HEK293 (cell line): Measurements from ENCODE around the gene ATG10.

ENCODE experiments used
- CTCF ChIA-PET: fragments of 350-600 bp; formaldehyde crosslinking; extraction: SDS; loops from one replicate; lab custom pipeline; 2021; ENCODE audit warnings: antibody characterized with exemption; lab: Yijun Ruan, JAX
- POLR2A ChIA-PET: fragments of 300-600 bp; formaldehyde crosslinking; extraction: SDS; loops from one replicate; lab custom pipeline; 2020; ENCODE audit warnings: antibody characterized with exemption, inconsistent platforms; lab: Yijun Ruan, JAX
- H3K27ac ChIP-seq: fragments of 200-500 bp; sonication (Bioruptor generic); 2 replicates; pipeline ENCODE4 v1.5.1; 2014; ENCODE audit warnings: low read depth, low read length, control low read depth, inconsistent platforms; ENCODE audit errors: extremely low read depth
- H3K36me3 ChIP-seq, 2 experiments: fragments of 200-500 bp in 1 of 2; sonication (Bioruptor generic) in 1 of 2; 1 replicate in 1 of 2; 2 replicates in 1 of 2; pipeline ENCODE4 v1.5.1; 2014 to 2017; ENCODE audit warnings: inconsistent platforms in 2 of 2, low read length in 2 of 2; ENCODE audit not compliant: control insufficient read depth in 2 of 2, insufficient read depth in 1 of 2
- H3K4me1 ChIP-seq: fragments of 200-500 bp; sonication (Bioruptor generic); 2 replicates; pipeline ENCODE4 v1.5.1; 2014; ENCODE audit warnings: mild to moderate bottlenecking, low read length, inconsistent platforms; ENCODE audit not compliant: control insufficient read depth, insufficient read depth
- H3K4me3 ChIP-seq: 2 replicates; pipeline ENCODE4 v1.5.1; 2011; ENCODE audit warnings: low read depth, mild to moderate bottlenecking, control low read depth, low read length, moderate library complexity
- H3K9me3 ChIP-seq: fragments of 200-500 bp; sonication (Bioruptor generic); 2 replicates; pipeline ENCODE4 v1.5.1; 2014; ENCODE audit warnings: low read depth, low read length, inconsistent platforms; ENCODE audit not compliant: control insufficient read depth, insufficient read depth
- GFI1B ChIP-seq: fragments of 450-650 bp; formaldehyde crosslinking; IDR thresholded peaks from 2 replicates; pipeline ENCODE4 v1.5.1; 2016; ENCODE audit warnings: missing biosample characterization, missing genetic modification characterization
- KLF10 ChIP-seq: fragments of 450-650 bp; IDR thresholded peaks from 2 replicates; pipeline ENCODE4 v1.5.1; 2018; ENCODE audit warnings: missing biosample characterization, mild to moderate bottlenecking, missing genetic modification characterization
- MYNN ChIP-seq: fragments of 450-650 bp; formaldehyde crosslinking; IDR thresholded peaks from 2 replicates; pipeline ENCODE4 v1.5.1; 2016; ENCODE audit warnings: missing biosample characterization, missing genetic modification characterization, borderline replicate concordance
- PATZ1 ChIP-seq: fragments of 450-650 bp; formaldehyde crosslinking; IDR thresholded peaks from 2 replicates; pipeline ENCODE4 v1.5.1; 2016; ENCODE audit warnings: missing biosample characterization, missing genetic modification characterization
- SALL2 ChIP-seq: fragments of 450-650 bp; formaldehyde crosslinking; IDR thresholded peaks from 2 replicates; pipeline ENCODE4 v1.5.0; 2017; ENCODE audit warnings: missing biosample characterization, mild to moderate bottlenecking, missing genetic modification characterization, borderline replicate concordance
- SCRT2 ChIP-seq: fragments of 450-650 bp; formaldehyde crosslinking; IDR thresholded peaks from 2 replicates; pipeline ENCODE4 v1.5.1; 2016; ENCODE audit warnings: missing biosample characterization, missing genetic modification characterization
- SP2 ChIP-seq: fragments of 450-650 bp; formaldehyde crosslinking; IDR thresholded peaks from 2 replicates; pipeline ENCODE4 v1.5.1; 2016; ENCODE audit warnings: missing biosample characterization, missing genetic modification characterization
- ZNF19 ChIP-seq: fragments of 450-650 bp; formaldehyde crosslinking; IDR thresholded peaks from 2 replicates; pipeline ENCODE4; 2016; ENCODE audit warnings: missing biosample characterization, missing genetic modification characterization, low read depth
- ZNF2 ChIP-seq: fragments of 450-650 bp; formaldehyde crosslinking; IDR thresholded peaks from 2 replicates; pipeline ENCODE4 v1.5.1; 2016; ENCODE audit warnings: missing biosample characterization, missing genetic modification characterization
- ZNF23 ChIP-seq: fragments of 450-650 bp; formaldehyde crosslinking; IDR thresholded peaks from 2 replicates; pipeline ENCODE4 v1.5.1; 2016; ENCODE audit warnings: missing biosample characterization, missing genetic modification characterization, borderline replicate concordance
- ZNF24 ChIP-seq: fragments of 450-650 bp; formaldehyde crosslinking; IDR thresholded peaks from 2 replicates; pipeline ENCODE4 v1.5.1; 2016; ENCODE audit warnings: missing biosample characterization, missing genetic modification characterization
- ZNF354C ChIP-seq: fragments of 450-650 bp; formaldehyde crosslinking; IDR thresholded peaks from 2 replicates; pipeline ENCODE4 v1.5.1; 2016; ENCODE audit warnings: missing biosample characterization, missing genetic modification characterization, low read depth, borderline replicate concordance
- ZNF404 ChIP-seq: fragments of 450-650 bp; formaldehyde crosslinking; IDR thresholded peaks from 2 replicates; pipeline ENCODE4 v1.5.1; 2017; ENCODE audit warnings: missing biosample characterization, missing genetic modification characterization
- ZNF426 ChIP-seq: fragments of 450-650 bp; formaldehyde crosslinking; IDR thresholded peaks from 2 replicates; pipeline ENCODE4 v1.5.1; 2017; ENCODE audit warnings: missing biosample characterization, missing genetic modification characterization, mild to moderate bottlenecking, inconsistent platforms, moderate library complexity
- ZNF561 ChIP-seq: fragments of 450-650 bp; IDR thresholded peaks from 2 replicates; pipeline ENCODE4 v1.5.1; 2018; ENCODE audit warnings: missing biosample characterization, missing genetic modification characterization, borderline replicate concordance
- ZNF670 ChIP-seq: fragments of 450-650 bp; formaldehyde crosslinking; IDR thresholded peaks from 2 replicates; pipeline ENCODE4 v1.5.1; 2016; ENCODE audit warnings: missing biosample characterization, missing genetic modification characterization, low read depth
- ZNF776 ChIP-seq: fragments of 450-650 bp; formaldehyde crosslinking; IDR thresholded peaks from 2 replicates; pipeline ENCODE4 v1.5.0; 2017; ENCODE audit warnings: missing biosample characterization, missing genetic modification characterization, borderline replicate concordance
- ZNF830 ChIP-seq: fragments of 450-650 bp; IDR thresholded peaks from 2 replicates; pipeline ENCODE4 v1.5.0; 2018; ENCODE audit warnings: missing biosample characterization, missing genetic modification characterization, low read depth, mild to moderate bottlenecking, moderate library complexity
- ZSCAN23 ChIP-seq: fragments of 450-650 bp; formaldehyde crosslinking; IDR thresholded peaks from 2 replicates; pipeline ENCODE4 v1.5.1; 2016; ENCODE audit warnings: missing biosample characterization, missing genetic modification characterization
- TF ChIP-seq, protein P1 (sequence below): fragments of 450-650 bp; formaldehyde crosslinking; IDR thresholded peaks from 2 replicates; pipeline ENCODE4 v1.5.1; 2017; ENCODE audit warnings: missing biosample characterization, missing genetic modification characterization
- TF ChIP-seq, protein P2 (sequence below): fragments of 450-650 bp; formaldehyde crosslinking; IDR thresholded peaks from 2 replicates; pipeline ENCODE4 v1.5.1; 2016; ENCODE audit warnings: missing biosample characterization, missing genetic modification characterization
- TF ChIP-seq, protein P3 (sequence below): fragments of 450-650 bp; formaldehyde crosslinking; IDR thresholded peaks from 2 replicates; pipeline ENCODE4 v1.5.1; 2016; ENCODE audit warnings: missing biosample characterization, missing genetic modification characterization

ATG10 gene

GRCh38 chr5:82073179-82073578 lies 101.4 kb downstream of the ATG10 start (continued):
- TF ChIP-seq ZNF23 (no peak), ZNF776 (no peak), ZNF404 (no peak), ZNF670 (tag by site-specific recombination) (no peak), ZNF561 (tag by site-specific recombination) (no peak), SALL2 (tag by site-specific recombination) (no peak), ZNF24 (tag by site-specific recombination) (no peak)
- TF ChIP-seq, protein P1, sequence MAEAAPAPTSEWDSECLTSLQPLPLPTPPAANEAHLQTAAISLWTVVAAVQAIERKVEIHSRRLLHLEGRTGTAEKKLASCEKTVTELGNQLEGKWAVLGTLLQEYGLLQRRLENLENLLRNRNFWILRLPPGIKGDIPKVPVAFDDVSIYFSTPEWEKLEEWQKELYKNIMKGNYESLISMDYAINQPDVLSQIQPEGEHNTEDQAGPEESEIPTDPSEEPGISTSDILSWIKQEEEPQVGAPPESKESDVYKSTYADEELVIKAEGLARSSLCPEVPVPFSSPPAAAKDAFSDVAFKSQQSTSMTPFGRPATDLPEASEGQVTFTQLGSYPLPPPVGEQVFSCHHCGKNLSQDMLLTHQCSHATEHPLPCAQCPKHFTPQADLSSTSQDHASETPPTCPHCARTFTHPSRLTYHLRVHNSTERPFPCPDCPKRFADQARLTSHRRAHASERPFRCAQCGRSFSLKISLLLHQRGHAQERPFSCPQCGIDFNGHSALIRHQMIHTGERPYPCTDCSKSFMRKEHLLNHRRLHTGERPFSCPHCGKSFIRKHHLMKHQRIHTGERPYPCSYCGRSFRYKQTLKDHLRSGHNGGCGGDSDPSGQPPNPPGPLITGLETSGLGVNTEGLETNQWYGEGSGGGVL: no peak

GRCh38 chr5:82074950-82075349 lies 103.1 kb downstream of the ATG10 start:
- H3K4me3 ChIP-seq: no peak overlapping the region
- no peak overlapping the region for H3K27ac ChIP-seq
- H3K4me1 ChIP-seq: no peaks in the 10 kb centered on the region
- H3K9me3 ChIP-seq: no peaks in the 10 kb centered on the region
- no peaks in the 10 kb centered on the region for H3K36me3 ChIP-seq
- CTCF ChIA-PET: interaction anchor here (0.7 kb wide), 1 partner anchor 13 kb away, joined by 3 read pairs; no protein-coding TSS in a partner anchor
- TF ChIP-seq GFI1B (tag by site-specific recombination) (no peak), SP2 (no peak), ZSCAN23 (tag by site-specific recombination) (no peak), ZNF830 (tag by site-specific recombination) (no peak), KLF10 (tag by site-specific recombination) (no peak), SCRT2 (tag by site-specific recombination) (no peak), ZNF354C (tag by site-specific recombination) (no peak), ZNF426 (tag by site-specific recombination) (no peak), MYNN (no peak), PATZ1 (tag by site-specific recombination) (no peak), ZNF19 (tag by site-specific recombination) (no peak), ZNF2 (no peak)
- TF ChIP-seq, protein P2, sequence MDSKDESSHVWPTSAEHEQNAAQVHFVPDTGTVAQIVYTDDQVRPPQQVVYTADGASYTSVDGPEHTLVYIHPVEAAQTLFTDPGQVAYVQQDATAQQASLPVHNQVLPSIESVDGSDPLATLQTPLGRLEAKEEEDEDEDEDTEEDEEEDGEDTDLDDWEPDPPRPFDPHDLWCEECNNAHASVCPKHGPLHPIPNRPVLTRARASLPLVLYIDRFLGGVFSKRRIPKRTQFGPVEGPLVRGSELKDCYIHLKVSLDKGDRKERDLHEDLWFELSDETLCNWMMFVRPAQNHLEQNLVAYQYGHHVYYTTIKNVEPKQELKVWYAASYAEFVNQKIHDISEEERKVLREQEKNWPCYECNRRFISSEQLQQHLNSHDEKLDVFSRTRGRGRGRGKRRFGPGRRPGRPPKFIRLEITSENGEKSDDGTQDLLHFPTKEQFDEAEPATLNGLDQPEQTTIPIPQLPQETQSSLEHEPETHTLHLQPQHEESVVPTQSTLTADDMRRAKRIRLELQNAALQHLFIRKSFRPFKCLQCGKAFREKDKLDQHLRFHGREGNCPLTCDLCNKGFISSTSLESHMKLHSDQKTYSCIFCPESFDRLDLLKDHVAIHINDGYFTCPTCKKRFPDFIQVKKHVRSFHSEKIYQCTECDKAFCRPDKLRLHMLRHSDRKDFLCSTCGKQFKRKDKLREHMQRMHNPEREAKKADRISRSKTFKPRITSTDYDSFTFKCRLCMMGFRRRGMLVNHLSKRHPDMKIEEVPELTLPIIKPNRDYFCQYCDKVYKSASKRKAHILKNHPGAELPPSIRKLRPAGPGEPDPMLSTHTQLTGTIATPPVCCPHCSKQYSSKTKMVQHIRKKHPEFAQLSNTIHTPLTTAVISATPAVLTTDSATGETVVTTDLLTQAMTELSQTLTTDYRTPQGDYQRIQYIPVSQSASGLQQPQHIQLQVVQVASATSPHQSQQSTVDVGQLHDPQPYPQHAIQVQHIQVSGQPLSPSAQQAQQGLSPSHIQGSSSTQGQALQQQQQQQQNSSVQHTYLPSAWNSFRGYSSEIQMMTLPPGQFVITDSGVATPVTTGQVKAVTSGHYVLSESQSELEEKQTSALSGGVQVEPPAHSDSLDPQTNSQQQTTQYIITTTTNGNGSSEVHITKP (tag by site-specific recombination): no peak
- TF ChIP-seq, protein P3, sequence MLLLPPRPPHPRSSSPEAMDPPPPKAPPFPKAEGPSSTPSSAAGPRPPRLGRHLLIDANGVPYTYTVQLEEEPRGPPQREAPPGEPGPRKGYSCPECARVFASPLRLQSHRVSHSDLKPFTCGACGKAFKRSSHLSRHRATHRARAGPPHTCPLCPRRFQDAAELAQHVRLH (tag by site-specific recombination): no peak
- TF ChIP-seq, all 188 proteins: peak for 0
- POLR2A ChIA-PET: no interaction called here
